GM21381 (cell line): ENCODE results near the gene KAT8.
A peak's percentile ranks its signal among the peaks of the same experiment; 100 is the strongest.
"Not testable (repeated sequence)": the region's sequence is repeated elsewhere in the genome, so short reads cannot be mapped to it uniquely, and the experiment has no call there.

Experiments
- ATAC-seq: cut with Tn5 transposase; IDR thresholded peaks from one replicate; pipeline ENCODE4 v1.9.1; 2021; ENCODE audit warnings: mild to moderate bottlenecking, moderate library complexity; ENCODE audit not compliant: unreplicated experiment

KAT8 gene

GRCh38 chr16:31130336-31130891 is 12.9 kb downstream of the KAT8 start:
- ATAC-seq, result no peak

GRCh38 chr16:31130899-31131298 is 13.4 kb downstream of the KAT8 start:
- ATAC-seq, result no peak

- no peak for ATAC-seq
Observed at GRCh38 chr16:31131416-31131815, 14.0 kb downstream of the KAT8 start.

- ATAC-seq, result no peak
Observed at GRCh38 chr16:31131841-31132271, 14.4 kb downstream of the KAT8 start.

GRCh38 chr16:31132303-31132979 is 15.0 kb downstream of the KAT8 start:
- ATAC-seq, result no peak

GRCh38 chr16:31133046-31133501 is 15.6 kb downstream of the KAT8 start:
- no peak for ATAC-seq

GRCh38 chr16:31134091-31134571 is 16.7 kb downstream of the KAT8 start:
- ATAC-seq, result no peak

GRCh38 chr16:31134625-31135534 is 17.4 kb downstream of the KAT8 start:
- no peak for ATAC-seq

GRCh38 chr16:31135535-31136286 is 18.2 kb downstream of the KAT8 start, which contains the start of gene PRSS8:
Gene PRSS8 (minus strand): TSS chr16:31135727. CDS start chr16:31135498, 229 bp downstream.
- no peak for ATAC-seq

- no peak for ATAC-seq
Observed at GRCh38 chr16:31136287-31136662, 18.8 kb downstream of the KAT8 start.

- not testable (repeated sequence) for ATAC-seq
Observed at GRCh38 chr16:31136822-31137499, 19.5 kb downstream of the KAT8 start.

- ATAC-seq, result no peak
Observed at GRCh38 chr16:31138621-31139578, 21.4 kb downstream of the KAT8 start.

- ATAC-seq, result not testable (repeated sequence)
Observed at GRCh38 chr16:31141071-31141469, 23.6 kb downstream of the KAT8 start.

GRCh38 chr16:31141489-31142108 is 24.1 kb downstream of the KAT8 start:
- ATAC-seq, result no peak

GRCh38 chr16:31142109-31143010 is 24.9 kb downstream of the KAT8 start:
- peak; percentile 89 for ATAC-seq

GRCh38 chr16:31143011-31143693 is 25.7 kb downstream of the KAT8 start:
- no peak for ATAC-seq

- no peak for ATAC-seq
Observed at GRCh38 chr16:31143694-31144148, 26.3 kb downstream of the KAT8 start.
